WTC11 (cell line): ENCODE measurements around the gene RNF151. TPM values are rescaled to one million over a fixed set of nuclear protein-coding genes. Genes with fewer than 3 reads are reported as not detected.
A peak's percentile ranks its signal among the peaks of the same experiment; 100 is the strongest.

Experiments
- AFF4 ChIP-seq: sonication (generic); formaldehyde crosslinking; IDR thresholded peaks from 2 replicates; pipeline ENCODE4 v1.8.1; 2023; ENCODE audit warnings: mild to moderate bottlenecking, missing genetic modification reagents, borderline replicate concordance
- AR ChIP-seq: fragments of 250-450 bp; sonication (Bioruptor Pico); IDR thresholded peaks from 2 replicates; pipeline ENCODE4 v1.9.0; 2021; ENCODE audit warnings: mild to moderate bottlenecking
- ARID4B ChIP-seq: sonication (generic); formaldehyde crosslinking; IDR thresholded peaks from 2 replicates; pipeline ENCODE4 v1.8.0; 2023; ENCODE audit warnings: missing genetic modification reagents, mild to moderate bottlenecking, borderline replicate concordance
- CREM ChIP-seq: sonication (generic); formaldehyde crosslinking; IDR thresholded peaks from 2 replicates; pipeline ENCODE4 v1.8.1; 2022; ENCODE audit warnings: mild to moderate bottlenecking, missing genetic modification reagents, moderate library complexity
- FOXP1 ChIP-seq: sonication (generic); formaldehyde crosslinking; IDR thresholded peaks from 2 replicates; pipeline ENCODE4 v1.8.0; 2022; ENCODE audit warnings: missing genetic modification reagents, mild to moderate bottlenecking, moderate library complexity, borderline replicate concordance
- IRF1 ChIP-seq: sonication (generic); formaldehyde crosslinking; IDR thresholded peaks from 2 replicates; pipeline ENCODE4 v1.8.0; 2023; ENCODE audit warnings: missing genetic modification reagents
- IRF2 ChIP-seq: sonication (generic); formaldehyde crosslinking; IDR thresholded peaks from 2 replicates; pipeline ENCODE4 v1.8.0; 2022; ENCODE audit warnings: low read depth, missing genetic modification reagents, borderline replicate concordance
- NFYB ChIP-seq: sonication (generic); formaldehyde crosslinking; conservative IDR thresholded peaks from 2 replicates; pipeline ENCODE4 v1.8.0; 2022; ENCODE audit warnings: low read depth, missing genetic modification reagents
- NR3C1 ChIP-seq: sonication (generic); formaldehyde crosslinking; conservative IDR thresholded peaks from 2 replicates; pipeline ENCODE4 v1.8.1; 2023; ENCODE audit warnings: low read depth, mild to moderate bottlenecking, missing genetic modification reagents
- RELA ChIP-seq: sonication (generic); formaldehyde crosslinking; IDR thresholded peaks from 2 replicates; pipeline ENCODE4 v1.8.1; 2022; ENCODE audit warnings: missing genetic modification reagents, mild to moderate bottlenecking, borderline replicate concordance
- SMAD3 ChIP-seq: sonication (generic); formaldehyde crosslinking; IDR thresholded peaks from 2 replicates; pipeline ENCODE4 v1.8.0; 2022; ENCODE audit warnings: missing genetic modification reagents, mild to moderate bottlenecking, borderline replicate concordance
- SMAD4 ChIP-seq: sonication (generic); formaldehyde crosslinking; IDR thresholded peaks from 2 replicates; pipeline ENCODE4 v1.8.0; 2022; ENCODE audit warnings: mild to moderate bottlenecking, missing genetic modification reagents
- SOX15 ChIP-seq: fragments of 250-450 bp; sonication (Bioruptor Pico); IDR thresholded peaks from 2 replicates; pipeline ENCODE4 v1.9.0; 2021; ENCODE audit warnings: mild to moderate bottlenecking
- TCF7 ChIP-seq: sonication (generic); formaldehyde crosslinking; IDR thresholded peaks from 2 replicates; pipeline ENCODE4 v1.8.0; 2022; ENCODE audit warnings: mild to moderate bottlenecking, low read depth, missing genetic modification reagents, moderate library complexity
- TEAD4 ChIP-seq: sonication (generic); formaldehyde crosslinking; IDR thresholded peaks from 2 replicates; pipeline ENCODE4 v1.8.0; 2022; ENCODE audit warnings: mild to moderate bottlenecking, missing genetic modification reagents
- TP53 ChIP-seq: sonication (generic); formaldehyde crosslinking; IDR thresholded peaks from 2 replicates; pipeline ENCODE4 v1.8.1; 2023; ENCODE audit warnings: mild to moderate bottlenecking, missing genetic modification reagents
- USF1 ChIP-seq: sonication (generic); formaldehyde crosslinking; IDR thresholded peaks from 2 replicates; pipeline ENCODE4 v1.8.0; 2022; ENCODE audit warnings: mild to moderate bottlenecking, missing genetic modification reagents
- ZBTB43 ChIP-seq: sonication (generic); formaldehyde crosslinking; IDR thresholded peaks from 2 replicates; pipeline ENCODE4 v1.8.1; 2023; ENCODE audit warnings: mild to moderate bottlenecking, missing genetic modification reagents
- ZNF263 ChIP-seq: sonication (generic); formaldehyde crosslinking; IDR thresholded peaks from 2 replicates; pipeline ENCODE4 v1.8.1; 2022; ENCODE audit warnings: low read depth, mild to moderate bottlenecking, moderate library complexity, missing genetic modification reagents
- ZNF317 ChIP-seq: sonication (generic); formaldehyde crosslinking; IDR thresholded peaks from 2 replicates; pipeline ENCODE4 v1.8.1; 2023; ENCODE audit warnings: low read depth, mild to moderate bottlenecking, moderate library complexity, missing genetic modification reagents, borderline replicate concordance
- ZNF425 ChIP-seq: fragments of 250-450 bp; sonication (Bioruptor Pico); conservative IDR thresholded peaks from 2 replicates; pipeline ENCODE4 v1.9.0; 2021; ENCODE audit warnings: mild to moderate bottlenecking
- total RNA-seq: library from RNA; stranded (reverse); gene quantifications from 3 replicates; pipeline ENCODE4 v1.2.3, GENCODE V29; 2021

The RNF151 gene
- total RNA-seq, 1 experiment from 2014 or later = 0.31 TPM

- TF ChIP-seq AR (CRISPR knock-in tag) (no peak), AFF4 (CRISPR knock-in tag) (0 out of 2 replicates have a peak, but pooled peaks have one; percentile 51), ZBTB43 (peak; percentile 83), ARID4B (CRISPR knock-in tag) (peak; percentile 92), ZNF263 (CRISPR knock-in tag) (peak; percentile 51; the same call in 1 of the 2 replicates), IRF1 (CRISPR knock-in tag) (peak; percentile 88; the same call in 1 of the 2 replicates), USF1 (CRISPR knock-in tag) (peak; percentile 69; the same call in 1 of the 2 replicates), ZNF425 (CRISPR knock-in tag) (no peak), RELA (peak; percentile 96), SMAD3 (peak; percentile 92), TCF7 (peak; percentile 91; the same call in 1 of the 2 replicates), ZNF317 (CRISPR knock-in tag) (peak; percentile 66; the same call in 1 of the 2 replicates), CREM (no peak; the same call in 1 of the 2 replicates), TEAD4 (CRISPR knock-in tag) (peak; percentile 82; the same call in 1 of the 2 replicates), SMAD4 (peak; percentile 82; the same call in 1 of the 2 replicates), FOXP1 (CRISPR knock-in tag) (peak; percentile 97), SOX15 (CRISPR knock-in tag) (no peak), NFYB (CRISPR knock-in tag) (peak; percentile 51; the same call in 1 of the 2 replicates), NR3C1 (CRISPR knock-in tag) (no peak), IRF2 (CRISPR knock-in tag) (0 out of 2 replicates have a peak, but pooled peaks have one; percentile 57), TP53 (CRISPR knock-in tag) (peak; percentile 91)
These were observed 25.5 kb downstream of the RNF151 start (continued) for GRCh38 chr16:1991948-1992703.
